K562 (cell line): ENCODE measurements around the gene SLCO2B1. TPM values are rescaled to one million over a fixed set of nuclear protein-coding genes. Genes with fewer than 3 reads are reported as not detected.

Experiments used
- ATAC-seq: fragments of 200-7000 bp; cut with Tn5 transposase; 3 replicates; pipeline ENCODE4 v1.9.1; 2020; ENCODE audit warnings: moderate library complexity
- BruUV-seq: library from RNA; stranded (reverse); fragments of 400-500 nt; replicated peaks from 2 replicates; lab custom pipeline; 2021; lab: Mats Ljungman, UMichigan
- CTCF ChIA-PET: fragments of 300-600 bp; formaldehyde crosslinking; extraction: SDS; loops from one replicate; lab custom pipeline; 2021; ENCODE audit warnings: low intra/inter-chr PET ratio; lab: Yijun Ruan, JAX
- POLR2A ChIA-PET: fragments of 300-600, 350-650 bp; sonication (Branson Sonifier 250); formaldehyde crosslinking; extraction: SDS; loops from one replicate; lab custom pipeline; 2021; ENCODE audit warnings: antibody characterized with exemption, inconsistent platforms; lab: Yijun Ruan, JAX
- DNase-seq, 4 experiments: peaks; one replicate each; pipeline versions ENCODE4 v3.0.0 to v3.0.0-alpha.2; 2011 to 2018; ENCODE audit warnings: low spot score in 3 of 4, mixed read lengths in 3 of 4; ENCODE audit errors: extremely low read depth in 1 of 4
- FAIRE-seq: peaks from 2 replicates; lab custom pipeline; 2011; peaks lifted over from hg19 to GRCh38; lab: Jason Lieb, UNC
- H2AFZ ChIP-seq: 2 replicates; pipeline ENCODE4 v1.6.0; 2011; ENCODE audit warnings: low read depth, low read length, control low read depth, inconsistent platforms
- H3K27ac ChIP-seq: fragments of 200-600 bp; 3 replicates; pipeline ENCODE4 v1.8.0; 2011; ENCODE audit warnings: low read depth, mild to moderate bottlenecking, control low read depth, inconsistent platforms, low read length, moderate library complexity, mixed read lengths; ENCODE audit errors: extremely low read depth
- H3K27me3 ChIP-seq, 2 experiments: fragments of 300-600 bp in 1 of 2; 2 replicates in 1 of 2; 3 replicates in 1 of 2; pipeline versions ENCODE4 v1.6.0 to v1.8.0; 2011; ENCODE audit warnings: inconsistent platforms in 2 of 2, low read length in 2 of 2, mild to moderate bottlenecking in 1 of 2, mixed read lengths in 1 of 2, moderate library complexity in 1 of 2; ENCODE audit not compliant: control insufficient read depth in 2 of 2, insufficient read depth in 2 of 2
- H3K36me3 ChIP-seq: fragments of 300-600 bp; 3 replicates; pipeline ENCODE4 v1.8.0; 2011; ENCODE audit warnings: mild to moderate bottlenecking, low read length, inconsistent platforms; ENCODE audit not compliant: control insufficient read depth, insufficient read depth
- H3K4me1 ChIP-seq, 2 experiments: fragments of 200-600 bp in 1 of 2; replicated peaks in 1 of 2; 2 replicates in 1 of 2; 3 replicates in 1 of 2; pipeline versions ENCODE4 v1.5.1 to v1.8.0; 2011; ENCODE audit warnings: inconsistent platforms in 2 of 2, low read length in 2 of 2, mild to moderate bottlenecking in 1 of 2, mixed read lengths in 1 of 2, moderate library complexity in 1 of 2; ENCODE audit not compliant: control insufficient read depth in 2 of 2, insufficient read depth in 2 of 2
- H3K4me2 ChIP-seq: 2 replicates; pipeline ENCODE4 v1.6.1; 2011; ENCODE audit warnings: low read length, control low read depth, inconsistent platforms, mixed read lengths; ENCODE audit not compliant: insufficient read depth
- H3K4me3 ChIP-seq: fragments of 200-600 bp; sonication (generic), shearing (Covaris generic); 2 replicates; pipeline ENCODE4 v1.5.1; 2016; ENCODE audit warnings: control low read depth, inconsistent platforms
- H3K79me2 ChIP-seq: fragments of 200-600 bp; 3 replicates; pipeline ENCODE4 v1.8.0; 2011; ENCODE audit warnings: low read length, inconsistent platforms; ENCODE audit not compliant: control insufficient read depth, insufficient read depth
- H3K9ac ChIP-seq, 2 experiments: 2 replicates each; pipeline versions ENCODE4 v1.6.0 to v1.6.1; 2011; ENCODE audit warnings: low read depth in 2 of 2, low read length in 2 of 2, control low read depth in 1 of 2, inconsistent platforms in 1 of 2, mild to moderate bottlenecking in 1 of 2, mixed read lengths in 1 of 2; ENCODE audit not compliant: insufficient read depth in 1 of 2
- H3K9me1 ChIP-seq: one replicate; pipeline ENCODE4 v1.6.0; 2011; ENCODE audit warnings: inconsistent platforms, mild to moderate bottlenecking, low read length, moderate library complexity; ENCODE audit not compliant: control insufficient read depth, insufficient read depth
- H3K9me3 ChIP-seq: replicated peaks from 2 replicates; pipeline ENCODE4 v1.5.1; 2011; ENCODE audit warnings: low read depth, low read length, inconsistent platforms; ENCODE audit not compliant: control insufficient read depth, insufficient read depth
- H4K20me1 ChIP-seq: replicated peaks from 2 replicates; pipeline ENCODE4 v1.6.1; 2011; ENCODE audit warnings: low read length, inconsistent platforms, mixed read lengths; ENCODE audit not compliant: control insufficient read depth, insufficient read depth
- HEY1 ChIP-seq: fragments of 250-450 bp; sonication (Bioruptor Pico); IDR thresholded peaks from 2 replicates; pipeline ENCODE4 v1.5.0; 2020; ENCODE audit warnings: mild to moderate bottlenecking, moderate library complexity, borderline replicate concordance
- POLR2A ChIP-seq: fragments of 450-650 bp; conservative IDR thresholded peaks from 2 replicates; pipeline ENCODE4 v1.6.1; 2016
- SOX6 ChIP-seq: fragments of 450-650 bp; IDR thresholded peaks from 2 replicates; pipeline ENCODE4 v1.6.1; 2014; ENCODE audit warnings: mild to moderate bottlenecking
- TOE1 ChIP-seq, 2 experiments: fragments of 450-650 bp in 1 of 2; sonication (generic) in 1 of 2; formaldehyde crosslinking in 1 of 2; IDR thresholded peaks; 2 replicates each; pipeline versions ENCODE4 v1.7.1 to v1.8.0; 2016 to 2022; ENCODE audit warnings: borderline replicate concordance in 2 of 2, mild to moderate bottlenecking in 2 of 2, antibody characterized with exemption in 1 of 2, inconsistent platforms in 1 of 2, low read depth in 1 of 2, missing genetic modification reagents in 1 of 2, moderate library complexity in 1 of 2
- WGBS: fragments of 100-300 bp; shearing (Covaris generic); methylation state at CpG from one replicate; pipeline ENCODE4 v1.1.6; 2016; ENCODE audit warnings: low coverage, mixed read lengths; ENCODE audit not compliant: insufficient coverage; ENCODE audit errors: missing lambda C conversion rate; 5-methylcytosine and 5-hydroxymethylcytosine counted together
- in situ Hi-C: fragments of 300-500 bp; cut with MboI; formaldehyde crosslinking; loops from 4 replicates; pipeline ENCODE4 v1.15.0; 2018; ENCODE audit warnings: inconsistent platforms, mixed read lengths
- intact Hi-C: fragments of 100-400 bp; cut with micrococcal nuclease; formaldehyde crosslinking; loops from 2 replicates; pipeline ENCODE4 v1.14.2; 2022
- polyA plus RNA-seq, 8 experiments: library from polyadenylated mRNA; depleted of rRNA in 4 of 8; stranded (reverse) in 5 of 8; unstranded in 3 of 8; fragments of >200 nt; fragmentation: Nextera tagmentation in 2 of 8; fragmentation: Illumina TruSeq in 1 of 8; extraction: Ambion mirVana in 2 of 8; extraction: Trizol in 1 of 8; gene quantifications; 2 replicates each; pipeline versions ENCODE4 v1.2.1 to v1.2.3, GENCODE V29; 2011 to 2014; ENCODE audit warnings: inconsistent platforms in 1 of 8, missing spikeins in 1 of 8
- total RNA-seq, 7 experiments: library from RNA; depleted of rRNA in 6 of 7; stranded (reverse); fragments of >200 nt in 6 of 7; fragmentation: Illumina TruSeq in 2 of 7; extraction: Trizol in 2 of 7; gene quantifications; 2 replicates each; pipeline versions ENCODE4 v1.2.1 to v1.2.3, GENCODE V29; 2011 to 2021; ENCODE audit warnings: low replicate concordance in 1 of 7

Gene SLCO2B1
- total and polyA plus RNA-seq, 9 of the 15 experiments (the other 6 are each of a cell fraction or from before 2014, with no cell fraction given), result 0.70 to 14.7 (median 7.6) TPM

DNA sequence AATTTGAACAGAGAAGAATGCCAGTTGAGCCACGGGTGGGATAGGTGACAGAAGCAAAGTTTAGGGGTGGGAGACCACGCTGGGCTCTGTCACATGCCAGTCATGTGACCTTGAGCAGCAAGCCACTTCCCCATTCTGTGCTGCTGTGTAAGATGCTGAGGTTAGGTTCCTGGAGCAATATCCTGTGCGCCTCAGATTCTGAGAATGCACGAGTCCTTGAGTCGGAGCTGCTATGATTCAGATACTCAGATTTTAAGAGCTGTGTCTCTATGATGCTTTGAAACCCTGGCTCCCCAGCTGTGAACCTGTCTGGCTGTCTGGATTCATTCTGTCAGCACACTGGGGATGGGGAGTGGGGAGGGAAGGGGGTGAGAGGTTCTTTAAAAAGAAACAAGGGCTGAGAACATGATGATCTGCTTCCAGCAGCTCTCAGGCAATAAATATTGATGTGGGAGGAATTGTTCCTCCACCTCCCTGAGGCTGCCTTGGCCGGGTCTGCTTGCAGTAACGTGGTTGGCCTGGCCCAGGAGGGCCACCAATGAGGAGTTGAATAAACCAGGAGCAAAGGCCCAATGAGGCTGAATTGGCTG lies 24.0 kb downstream of the SLCO2B1 start (continued):
- TF ChIP-seq SOX6 (no peak), TOE1 (IDR thresholded peaks at IDR 0.05; ENCODE audit: borderline replicate concordance) (peak; percentile 70; the same call in 1 of the 2 replicates), TOE1 (CRISPR knock-in tag; IDR thresholded peaks at IDR 0.05; ENCODE audit: borderline replicate concordance, low read depth) (no peak)

DNA sequence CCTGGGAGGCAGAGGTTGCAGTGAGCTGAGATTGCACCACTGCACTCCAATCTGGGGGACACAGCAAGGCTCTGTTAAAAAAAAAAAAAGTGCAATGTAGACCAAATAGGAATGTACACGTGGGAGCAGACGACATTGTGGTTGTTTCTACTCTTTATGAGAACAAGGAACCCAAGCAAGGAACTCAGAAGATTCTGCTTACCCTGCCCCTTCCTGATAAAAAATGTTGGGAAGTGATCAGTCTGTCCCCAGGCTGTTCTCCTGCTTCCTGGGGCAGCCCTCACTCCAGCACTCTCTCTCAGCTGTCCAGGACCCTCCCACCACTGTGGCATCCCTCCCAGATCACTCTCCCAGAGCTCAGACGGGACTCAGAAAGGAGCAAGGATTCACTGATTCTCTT lies 31.8 kb downstream of the SLCO2B1 start:
- TF ChIP-seq HEY1 (CRISPR knock-in tag), result no peak
- TF ChIP-seq POLR2A, result no peak
- TF ChIP-seq, all 486 proteins: peak for 0
- H2AFZ ChIP-seq, result no peak overlapping the region
- intact Hi-C loops (no loop called here), in situ Hi-C loops (no loop called here)
- no peak overlapping the region for H3K4me2 ChIP-seq
- no peaks in the 10 kb centered on the region for H3K79me2 ChIP-seq
- BruUV-seq, result no TSS peak
- ATAC-seq, result no peak
- no peaks in the 10 kb centered on the region for H3K9me3 ChIP-seq
- H3K9me1 ChIP-seq, result no peaks in the 10 kb centered on the region
- no peaks in the 10 kb centered on the region for H3K4me1 ChIP-seq
- no peaks in the 10 kb centered on the region; a peak in 1 of 5 replicates for H3K27me3 ChIP-seq
- no peaks in the 10 kb centered on the region for H4K20me1 ChIP-seq
- CTCF ChIA-PET, result no interaction called here
- H3K9ac ChIP-seq, result no peak overlapping the region
- no peak for FAIRE-seq
- H3K4me3 ChIP-seq, result no peak overlapping the region
- WGBS, result 8% methylated on average over 3 of the region's 3 CpGs
- no peak for DNase-seq
- H3K27ac ChIP-seq, result no peak overlapping the region
- POLR2A ChIA-PET, result interaction anchor here (0.6 to 1.1 kb wide), 3 partner anchors 34 to 278 kb away, joined by 3 to 4 read pairs (median 3); no protein-coding TSS in a partner anchor
- H3K36me3 ChIP-seq, result no peaks in the 10 kb centered on the region
